GM06990 (cell line): ENCODE data around the gene AATK.

ENCODE experiments used
- DNase-seq: peaks from one replicate; pipeline ENCODE4 v3.0.0-alpha.2; 2011; ENCODE audit not compliant: insufficient read length; ENCODE audit errors: extremely low read depth
- H3K27me3 ChIP-seq: replicated peaks from 2 replicates; pipeline ENCODE4 v1.6.0; 2011; ENCODE audit warnings: low read length; ENCODE audit not compliant: control insufficient read depth, insufficient read depth
- H3K36me3 ChIP-seq: 2 replicates; pipeline ENCODE4 v1.5.1; 2011; ENCODE audit warnings: low read length; ENCODE audit not compliant: control insufficient read depth, insufficient read depth
- H3K4me3 ChIP-seq: replicated peaks from 2 replicates; pipeline ENCODE4 v1.5.1; 2011; ENCODE audit warnings: low read depth, mild to moderate bottlenecking, control low read depth, low read length
- CTCF ChIP-seq: IDR thresholded peaks from 2 replicates; pipeline ENCODE4 v1.5.1; 2011; ENCODE audit warnings: low read length, control low read depth, mild to moderate bottlenecking, inconsistent platforms; ENCODE audit not compliant: insufficient read depth, poor library complexity, severe bottlenecking

The AATK gene

DNA sequence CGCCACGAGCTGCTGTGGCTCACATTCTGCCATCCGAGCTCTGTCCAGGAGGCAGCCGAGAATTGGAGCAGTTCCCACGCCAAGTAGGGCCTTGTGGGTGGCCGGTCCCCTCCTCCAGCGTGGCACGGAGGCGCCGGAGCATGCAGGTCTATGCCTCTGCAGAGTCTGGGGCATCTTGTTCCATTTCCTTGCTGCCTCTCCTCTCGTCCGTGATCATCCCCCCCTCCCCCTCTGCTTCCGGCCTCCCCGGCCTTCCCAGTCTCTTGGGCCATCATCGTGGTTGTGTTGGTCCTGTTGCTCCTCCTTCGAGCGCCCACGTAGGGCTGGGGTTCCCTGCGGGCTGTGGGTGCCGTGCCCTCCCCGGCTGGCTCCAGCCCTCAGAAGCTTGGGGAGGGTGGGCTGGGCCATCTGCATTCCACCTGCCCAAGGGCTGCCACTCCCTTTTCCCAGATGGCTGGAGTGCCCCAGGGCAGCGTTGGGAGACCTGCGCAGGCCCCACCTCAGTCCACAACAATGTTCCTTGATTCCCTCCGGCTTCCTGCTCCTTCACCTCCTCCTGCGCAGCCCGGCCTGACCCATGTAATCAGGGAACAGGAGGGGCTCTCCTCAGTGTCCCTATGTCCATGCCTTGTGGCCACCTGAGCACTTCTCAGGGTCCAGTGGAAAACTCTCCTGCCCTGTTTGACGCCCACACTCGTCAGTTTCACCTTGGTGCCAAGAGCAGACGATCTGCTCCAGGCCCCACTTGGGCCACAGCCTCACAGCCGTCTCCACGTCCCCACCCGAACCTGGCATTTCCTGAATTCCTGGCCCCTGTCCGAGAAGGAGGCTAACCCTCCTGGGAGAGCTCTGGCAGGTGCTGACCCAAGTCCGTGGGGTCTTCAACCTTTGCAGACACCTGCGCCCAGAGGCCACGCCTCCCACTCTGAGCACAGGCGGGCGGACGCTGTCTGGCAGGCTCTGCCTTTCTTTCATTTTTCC lies 94.0 kb downstream of the AATK start:
- H3K27me3 ChIP-seq, result no peaks in the 10 kb centered on the region; the same call in 1 of the 2 replicates
- H3K36me3 ChIP-seq, result no peaks in the 10 kb centered on the region
- no peak for TF ChIP-seq CTCF
- DNase-seq, result no peak
- no peak overlapping the region for H3K4me3 ChIP-seq

DNA sequence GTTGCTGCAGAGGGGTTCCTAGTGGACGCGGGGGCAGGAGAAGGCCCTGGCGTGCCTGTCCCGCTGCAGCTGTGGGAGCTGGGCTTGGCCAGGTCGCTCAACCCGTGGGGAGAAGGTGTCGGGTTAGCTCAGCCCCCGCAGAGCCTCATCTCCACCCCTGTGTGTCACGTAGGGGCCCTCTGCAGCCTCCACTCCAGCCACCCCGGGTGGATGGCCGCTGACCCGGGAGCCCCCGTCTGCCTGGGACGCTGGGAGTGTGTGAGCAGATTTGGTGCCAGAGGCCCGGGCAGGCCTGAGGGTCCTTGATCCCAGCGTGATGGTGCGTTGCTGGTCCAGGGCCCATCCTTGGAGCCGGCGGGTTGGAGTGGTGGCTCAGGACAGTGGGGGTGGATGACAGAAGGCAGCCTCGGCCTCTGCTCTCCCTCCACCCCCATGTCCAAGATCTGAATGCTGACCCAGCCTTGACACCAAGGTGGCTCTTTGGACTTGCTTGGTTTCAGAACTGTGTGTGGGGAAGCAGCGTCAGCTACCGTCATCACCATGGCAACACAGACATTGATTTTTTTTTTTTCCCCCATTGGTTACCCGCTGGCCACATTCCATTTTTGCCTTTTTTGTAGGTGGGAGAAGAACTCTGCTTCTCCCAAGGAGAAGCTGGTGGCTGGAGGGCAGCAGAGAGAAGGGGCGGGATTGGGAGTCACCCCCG lies 95.3 kb downstream of the AATK start:
- no peak for DNase-seq
- Histone ChIP-seq H3K36me3 (no peaks in the 10 kb centered on the region), H3K27me3 (peaks cover 2% of the 10 kb centered on the region), H3K4me3 (no peak overlapping the region)
- TF ChIP-seq CTCF, result no peak

GRCh38 chr17:81069135-81069645 lies 96.8 kb downstream of the AATK start:
- H3K36me3 ChIP-seq, result no peaks in the 10 kb centered on the region
- no peak for TF ChIP-seq CTCF
- peaks cover 2% of the 10 kb centered on the region for H3K27me3 ChIP-seq
- no peak overlapping the region for H3K4me3 ChIP-seq
- DNase-seq, result no peak

DNA sequence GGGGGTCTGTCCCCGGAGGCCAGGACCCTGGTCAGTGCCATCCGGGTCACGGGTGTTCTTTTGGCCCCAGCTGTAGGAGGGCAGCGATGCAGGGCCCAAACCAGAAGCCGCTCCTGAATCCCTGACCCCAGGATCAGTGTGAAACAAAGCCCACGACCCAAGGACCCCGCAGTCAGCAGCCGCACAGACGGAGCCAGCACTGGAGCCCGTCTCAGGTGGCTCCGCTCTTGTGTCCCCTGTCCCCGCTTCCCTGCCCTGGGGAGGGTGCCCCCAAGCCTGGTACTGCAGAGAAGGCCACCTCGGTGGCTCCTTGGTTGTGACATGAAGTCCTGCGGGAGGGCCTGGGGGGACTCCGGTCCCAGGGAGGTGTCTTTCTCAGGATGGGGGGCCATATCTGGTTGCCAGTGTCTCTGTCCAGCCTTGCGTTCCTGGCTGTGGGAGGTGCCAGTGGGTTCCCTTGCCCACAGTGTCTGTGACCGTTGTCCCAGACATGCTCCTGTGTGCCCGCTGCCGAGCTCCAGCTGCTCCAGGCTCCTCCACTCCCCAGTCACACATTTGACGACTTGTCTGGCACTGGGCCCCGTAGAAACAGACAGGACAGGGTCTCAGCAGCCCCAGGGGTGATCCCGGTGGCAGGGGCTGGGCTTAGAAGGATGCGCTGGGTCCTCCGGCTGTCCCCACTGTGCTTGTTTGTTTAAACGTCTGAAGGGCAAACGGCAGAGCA lies 97.4 kb downstream of the AATK start:
- Histone ChIP-seq H3K36me3 (no peaks in the 10 kb centered on the region), H3K27me3 (peaks cover 2% of the 10 kb centered on the region), H3K4me3 (no peak overlapping the region)
- no peak for DNase-seq
- TF ChIP-seq CTCF, result no peak

GRCh38 chr17:81067391-81067811 lies 98.6 kb downstream of the AATK start:
- peaks cover 2% of the 10 kb centered on the region for H3K27me3 ChIP-seq
- no peak for DNase-seq
- no peak for TF ChIP-seq CTCF
- no peak overlapping the region for H3K4me3 ChIP-seq
- H3K36me3 ChIP-seq, result no peaks in the 10 kb centered on the region
